GM04504 (cell line): ENCODE data around the gene SRF.

Experiments used
- DNase-seq: peaks from one replicate; pipeline ENCODE4 v3.0.0-alpha.2; 2012; ENCODE audit warnings: low read depth

Gene SRF

GRCh38 chr6:43147691-43148477, 23.2 kb upstream of the SRF start:
- no peak for DNase-seq

DNA sequence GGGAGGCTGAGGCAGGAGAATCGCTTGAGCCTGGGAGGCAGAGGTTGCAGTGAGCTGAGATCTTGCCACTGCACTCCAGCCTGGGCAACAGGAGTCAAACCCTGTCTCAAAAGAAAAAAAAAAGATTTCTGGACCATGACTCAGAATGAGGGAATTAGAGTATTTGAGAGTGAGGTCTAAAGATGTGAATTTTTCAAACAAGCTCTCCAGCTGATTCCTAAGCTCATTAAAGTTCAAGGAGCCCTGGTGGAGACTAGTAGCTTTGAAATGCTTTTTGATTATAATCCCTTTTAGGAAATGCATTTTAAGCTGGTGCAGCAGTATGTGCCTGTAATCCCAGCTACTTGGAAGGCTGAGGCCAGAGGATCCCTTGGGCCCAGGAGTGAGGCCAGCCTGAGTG, 21.8 kb upstream of the SRF start:
- DNase-seq = no peak

- no peak for DNase-seq
Observed at GRCh38 chr6:43150051-43150751, 20.9 kb upstream of the SRF start.

DNA sequence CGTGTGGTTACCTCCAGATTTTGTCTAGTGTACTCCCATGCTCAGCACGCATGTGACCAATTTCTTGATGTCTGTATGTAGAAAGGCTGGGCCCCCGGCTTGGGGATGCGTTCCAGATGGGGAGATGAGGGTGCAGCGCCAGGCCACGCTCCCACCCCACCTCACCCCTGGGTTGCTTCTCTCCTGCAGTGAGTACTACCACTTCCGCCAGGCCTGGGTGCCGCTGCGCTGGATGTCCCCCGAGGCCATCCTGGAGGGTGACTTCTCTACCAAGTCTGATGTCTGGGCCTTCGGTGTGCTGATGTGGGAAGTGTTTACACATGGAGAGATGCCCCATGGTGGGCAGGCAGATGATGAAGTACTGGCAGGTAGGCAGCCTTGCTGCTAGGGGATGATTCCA, 11.5 kb upstream of the SRF start:
- DNase-seq = no peak

DNA sequence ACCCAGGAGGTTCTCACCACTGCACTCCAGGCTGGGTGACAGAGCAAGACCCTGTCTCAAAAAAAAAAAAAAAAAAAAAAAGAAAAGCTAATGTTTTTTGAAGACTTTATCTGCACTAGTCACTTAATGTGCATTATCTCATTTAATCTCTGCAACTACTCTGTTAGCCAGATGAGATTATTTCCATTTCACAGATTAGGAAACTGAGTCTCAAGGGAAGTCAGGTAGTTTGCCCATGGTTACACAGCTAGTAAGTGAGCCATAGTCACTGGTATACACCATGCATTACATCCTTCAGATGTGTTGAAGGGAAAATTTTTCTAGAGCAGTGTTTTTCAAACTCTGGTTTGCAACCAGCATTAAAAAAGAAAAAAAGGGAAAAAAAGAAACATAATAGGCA, 7.2 kb upstream of the SRF start:
- no peak for DNase-seq

DNA sequence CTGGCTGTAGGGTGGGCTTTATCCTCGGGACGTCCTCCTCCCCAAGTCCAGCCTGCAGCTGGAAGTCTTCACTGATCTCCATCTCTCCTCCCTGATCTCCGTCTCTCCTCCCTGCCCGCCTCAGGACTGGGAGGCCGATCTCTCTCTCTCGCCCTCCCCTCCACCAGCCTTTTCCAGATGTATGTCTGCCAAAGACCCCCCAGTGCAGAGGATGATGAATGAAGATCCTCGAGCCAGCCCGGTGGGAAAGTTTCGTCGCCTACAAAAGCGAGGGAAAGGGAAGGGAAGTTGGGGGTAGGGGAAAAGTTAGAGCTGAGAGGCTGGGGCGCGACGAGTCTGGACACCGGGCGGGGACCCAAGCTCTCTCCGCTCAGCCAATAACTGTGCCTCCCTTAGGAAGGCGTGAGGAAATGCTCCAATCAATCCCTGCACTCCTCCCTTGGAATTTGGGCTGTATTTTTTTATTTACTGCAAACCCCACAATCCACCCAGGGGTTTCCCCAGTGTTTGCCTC, 595 bp upstream of the SRF start:
- no peak for DNase-seq

GRCh38 chr6:43171707-43172103, 636 bp downstream of the SRF start:
- DNase-seq = no peak

- DNase-seq = no peak
Observed at GRCh38 chr6:43172104-43173007, 1.3 kb downstream of the SRF start.

DNA sequence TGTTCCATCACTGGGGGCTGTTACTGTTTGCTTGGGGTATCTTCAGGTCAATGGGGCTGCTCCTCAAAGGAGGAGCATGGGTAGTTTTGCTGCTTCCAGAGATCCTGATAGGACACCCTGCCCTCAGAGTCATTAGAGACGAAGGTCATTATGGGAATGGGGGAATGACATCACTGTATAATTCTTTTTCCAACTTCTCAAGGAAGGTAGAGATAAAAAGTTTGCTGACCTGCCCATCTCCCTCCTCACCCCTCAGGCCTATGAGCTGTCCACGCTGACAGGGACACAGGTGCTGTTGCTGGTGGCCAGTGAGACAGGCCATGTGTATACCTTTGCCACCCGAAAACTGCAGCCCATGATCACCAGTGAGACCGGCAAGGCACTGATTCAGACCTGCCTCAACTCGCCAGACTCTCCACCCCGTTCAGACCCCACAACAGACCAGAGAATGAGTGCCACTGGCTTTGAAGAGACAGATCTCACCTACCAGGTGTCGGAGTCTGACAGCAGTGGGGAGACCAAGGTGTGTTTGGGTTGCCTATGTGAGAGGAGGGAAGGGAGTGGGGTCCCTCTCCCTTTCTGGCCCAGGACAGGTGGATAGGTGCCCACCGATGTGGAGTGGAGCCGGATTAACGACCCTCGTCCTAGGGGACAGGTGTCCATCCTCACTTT, 2.7 kb downstream of the SRF start:
- no peak for DNase-seq

- peak; percentile 99 for DNase-seq
Observed at GRCh38 chr6:43174263-43175112, 3.4 kb downstream of the SRF start.

GRCh38 chr6:43175676-43176422, 4.8 kb downstream of the SRF start:
- no peak for DNase-seq

DNA sequence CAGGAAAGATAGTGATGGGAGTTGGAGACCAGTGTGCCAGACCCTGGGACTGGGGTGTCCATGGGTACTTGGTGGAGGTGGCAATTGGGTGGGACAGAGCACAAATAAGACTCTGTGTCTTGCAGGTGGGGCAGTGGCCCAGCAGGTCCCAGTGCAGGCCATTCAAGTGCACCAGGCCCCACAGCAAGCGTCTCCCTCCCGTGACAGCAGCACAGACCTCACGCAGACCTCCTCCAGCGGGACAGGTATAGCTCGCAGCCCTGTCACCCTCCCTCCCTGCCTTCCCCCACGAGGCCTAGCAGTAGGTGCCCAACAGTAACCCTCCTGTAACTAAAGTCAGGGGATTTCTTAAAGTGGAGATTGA, 5.3 kb downstream of the SRF start:
- DNase-seq = no peak

GRCh38 chr6:43178150-43178549, 7.1 kb downstream of the SRF start:
- DNase-seq = no peak

GRCh38 chr6:43178951-43179830, 8.1 kb downstream of the SRF start:
- no peak for DNase-seq

GRCh38 chr6:43180058-43180457, 9.0 kb downstream of the SRF start:
- no peak for DNase-seq

GRCh38 chr6:43180985-43181384, 9.9 kb downstream of the SRF start:
- no peak for DNase-seq

GRCh38 chr6:43181621-43181941, 10.5 kb downstream of the SRF start:
- DNase-seq = no peak

- DNase-seq = peak; percentile 37
Observed at GRCh38 chr6:43181942-43182860, 11.1 kb downstream of the SRF start, which contains the start of gene CUL9. Gene CUL9 (plus strand): TSS chr6:43182196. CDS start chr6:43184311, 2,115 bp downstream.
